Endothelial cell (in vitro differentiated cells): ENCODE measurements around the gene MEI4. TPM values are rescaled to one million over a fixed set of nuclear protein-coding genes. Genes with fewer than 3 reads are reported as not detected.

Experiments
- DNase-seq: peaks from one replicate; pipeline ENCODE4 v3.0.0; 2021; ENCODE audit warnings: low spot score
- H3K27ac Mint-ChIP-seq: one replicate; pipeline ENCODE4 v1.8.0; 2021; ENCODE audit warnings: mixed read lengths, inconsistent platforms; ENCODE audit not compliant: unreplicated experiment
- H3K27me3 Mint-ChIP-seq: one replicate; pipeline ENCODE4 v1.8.0; 2021; ENCODE audit warnings: mild to moderate bottlenecking, moderate library complexity, mixed read lengths, inconsistent platforms; ENCODE audit not compliant: unreplicated experiment
- H3K36me3 Mint-ChIP-seq: one replicate; pipeline ENCODE4 v1.8.0; 2021; ENCODE audit warnings: mild to moderate bottlenecking, low read depth, mixed read lengths, inconsistent platforms; ENCODE audit not compliant: unreplicated experiment
- H3K4me1 Mint-ChIP-seq: one replicate; pipeline ENCODE4 v1.8.0; 2021; ENCODE audit warnings: mild to moderate bottlenecking, mixed read lengths, inconsistent platforms; ENCODE audit not compliant: unreplicated experiment
- H3K4me3 Mint-ChIP-seq: one replicate; pipeline ENCODE4 v1.8.0; 2021; ENCODE audit warnings: mild to moderate bottlenecking, mixed read lengths, inconsistent platforms; ENCODE audit not compliant: unreplicated experiment
- H3K9me3 Mint-ChIP-seq: one replicate; pipeline ENCODE4 v1.8.0; 2021; ENCODE audit warnings: mixed read lengths, inconsistent platforms; ENCODE audit not compliant: unreplicated experiment
- total RNA-seq: library from RNA; stranded (reverse); fragmentation: NEBNext Ultra II Directional; extraction: Animal tissue kit (Norgen Biotek cat#: 25700); gene quantifications from one replicate; pipeline ENCODE4 v1.2.1, GENCODE V29; 2021; ENCODE audit not compliant: unreplicated experiment
- TF ChIP-seq, protein P1 (sequence below): fragments of 200-600 bp; sonication (generic); IDR thresholded peaks from one replicate; pipeline ENCODE4 v1.5.0; 2021; ENCODE audit warnings: antibody characterized with exemption; ENCODE audit not compliant: unreplicated experiment

The MEI4 gene
- total RNA-seq, 1 donor from 2014 or later, result 0.38 TPM

DNA sequence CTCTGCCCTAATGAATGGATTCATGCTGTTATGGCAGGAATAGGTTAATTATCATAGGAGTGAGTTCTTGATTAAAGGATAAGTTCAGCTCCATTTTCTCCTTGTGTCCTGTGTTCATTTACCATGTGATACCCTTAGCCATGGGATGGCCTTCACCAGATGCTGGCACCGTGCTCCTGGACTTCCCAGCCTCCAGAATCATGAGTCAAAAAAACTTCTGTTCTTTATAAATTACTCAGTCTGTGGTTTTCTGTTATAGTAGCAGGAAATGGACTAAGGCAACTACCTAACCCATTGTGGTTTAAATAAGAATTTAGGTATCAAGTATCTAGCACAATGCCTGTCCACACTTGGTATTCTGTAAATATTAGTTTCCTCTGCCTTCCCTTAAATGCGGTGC, 223.5 kb downstream of the MEI4 start:
- H3K9me3 Mint-ChIP-seq, result no peaks in the 10 kb centered on the region
- H3K27ac Mint-ChIP-seq, result no peak overlapping the region
- no peaks in the 10 kb centered on the region for H3K27me3 Mint-ChIP-seq
- no peak for DNase-seq
- TF ChIP-seq, protein P1, sequence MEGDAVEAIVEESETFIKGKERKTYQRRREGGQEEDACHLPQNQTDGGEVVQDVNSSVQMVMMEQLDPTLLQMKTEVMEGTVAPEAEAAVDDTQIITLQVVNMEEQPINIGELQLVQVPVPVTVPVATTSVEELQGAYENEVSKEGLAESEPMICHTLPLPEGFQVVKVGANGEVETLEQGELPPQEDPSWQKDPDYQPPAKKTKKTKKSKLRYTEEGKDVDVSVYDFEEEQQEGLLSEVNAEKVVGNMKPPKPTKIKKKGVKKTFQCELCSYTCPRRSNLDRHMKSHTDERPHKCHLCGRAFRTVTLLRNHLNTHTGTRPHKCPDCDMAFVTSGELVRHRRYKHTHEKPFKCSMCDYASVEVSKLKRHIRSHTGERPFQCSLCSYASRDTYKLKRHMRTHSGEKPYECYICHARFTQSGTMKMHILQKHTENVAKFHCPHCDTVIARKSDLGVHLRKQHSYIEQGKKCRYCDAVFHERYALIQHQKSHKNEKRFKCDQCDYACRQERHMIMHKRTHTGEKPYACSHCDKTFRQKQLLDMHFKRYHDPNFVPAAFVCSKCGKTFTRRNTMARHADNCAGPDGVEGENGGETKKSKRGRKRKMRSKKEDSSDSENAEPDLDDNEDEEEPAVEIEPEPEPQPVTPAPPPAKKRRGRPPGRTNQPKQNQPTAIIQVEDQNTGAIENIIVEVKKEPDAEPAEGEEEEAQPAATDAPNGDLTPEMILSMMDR, result no peak
- H3K4me3 Mint-ChIP-seq, result no peak overlapping the region
- no peaks in the 10 kb centered on the region for H3K4me1 Mint-ChIP-seq
- H3K36me3 Mint-ChIP-seq, result no peaks in the 10 kb centered on the region

DNA sequence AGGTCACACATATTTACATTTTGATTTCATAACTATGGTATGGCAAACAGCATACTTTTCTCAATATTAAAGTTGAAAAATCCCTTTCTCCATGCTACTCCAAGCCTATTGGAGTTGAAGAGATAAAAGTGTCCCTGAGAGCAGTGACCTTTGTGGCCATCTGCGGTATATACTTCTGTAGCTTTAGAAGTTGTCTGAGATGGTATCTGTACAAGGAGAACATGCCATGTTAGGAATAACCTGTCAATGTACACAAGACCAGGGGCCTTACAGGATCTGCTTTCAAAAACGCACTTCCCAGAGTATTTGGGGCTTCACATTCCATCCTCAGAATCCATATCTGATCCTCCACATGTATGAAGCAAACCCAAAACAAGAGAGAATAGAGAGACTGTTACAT, 226.7 kb downstream of the MEI4 start:
- Mint-ChIP-seq H3K36me3 (no peaks in the 10 kb centered on the region), H3K27me3 (no peaks in the 10 kb centered on the region), H3K27ac (no peak overlapping the region), H3K9me3 (no peaks in the 10 kb centered on the region), H3K4me3 (no peak overlapping the region), H3K4me1 (no peaks in the 10 kb centered on the region)
- DNase-seq, result no peak
- TF ChIP-seq, protein P1, result no peak

DNA sequence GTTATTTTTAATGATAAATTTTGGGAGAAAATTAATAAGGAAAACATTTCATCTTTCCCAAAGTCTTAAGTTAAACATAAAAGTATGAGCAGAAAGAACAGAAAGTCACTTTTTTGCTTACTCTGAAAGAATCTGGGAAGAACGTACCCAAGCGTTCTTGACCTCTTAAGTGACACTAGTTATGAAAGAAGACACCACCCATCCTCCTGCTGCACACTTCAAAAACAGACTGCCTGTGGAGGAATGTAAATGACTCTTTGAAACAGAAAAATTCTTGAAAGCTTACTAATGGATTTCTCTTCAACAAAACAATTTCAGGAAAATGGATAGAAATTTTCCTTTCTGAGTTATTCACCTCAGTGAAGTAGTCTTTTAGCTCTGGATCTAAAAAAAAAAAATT, 227.7 kb downstream of the MEI4 start:
- Mint-ChIP-seq H3K9me3 (no peaks in the 10 kb centered on the region), H3K27me3 (no peaks in the 10 kb centered on the region), H3K36me3 (no peaks in the 10 kb centered on the region), H3K4me1 (no peaks in the 10 kb centered on the region), H3K4me3 (no peak overlapping the region), H3K27ac (no peak overlapping the region)
- TF ChIP-seq, protein P1, result no peak
- no peak for DNase-seq

DNA sequence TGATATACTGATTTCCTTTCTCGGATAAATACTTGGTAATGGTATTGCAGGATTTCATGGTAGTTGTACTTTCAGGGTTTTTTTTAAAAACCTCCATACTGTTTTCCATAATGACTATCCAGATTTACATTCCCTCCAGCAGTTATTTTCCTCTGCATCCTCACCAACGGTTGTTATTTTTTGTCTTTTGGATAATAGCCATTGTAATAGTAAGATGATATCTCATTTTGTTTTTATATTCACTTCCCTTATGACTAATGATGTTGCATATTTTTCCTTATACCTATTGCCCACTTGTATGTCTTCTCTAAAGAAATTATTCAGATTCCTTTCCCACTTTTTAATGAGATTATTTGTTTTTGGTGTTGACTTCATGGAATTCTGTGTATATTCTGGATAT, 231.0 kb downstream of the MEI4 start:
- no peaks in the 10 kb centered on the region for H3K9me3 Mint-ChIP-seq
- no peak for DNase-seq
- H3K4me1 Mint-ChIP-seq, result no peaks in the 10 kb centered on the region
- H3K27ac Mint-ChIP-seq, result no peak overlapping the region
- no peaks in the 10 kb centered on the region for H3K27me3 Mint-ChIP-seq
- H3K36me3 Mint-ChIP-seq, result no peaks in the 10 kb centered on the region
- TF ChIP-seq, protein P1, result no peak
- H3K4me3 Mint-ChIP-seq, result no peak overlapping the region

DNA sequence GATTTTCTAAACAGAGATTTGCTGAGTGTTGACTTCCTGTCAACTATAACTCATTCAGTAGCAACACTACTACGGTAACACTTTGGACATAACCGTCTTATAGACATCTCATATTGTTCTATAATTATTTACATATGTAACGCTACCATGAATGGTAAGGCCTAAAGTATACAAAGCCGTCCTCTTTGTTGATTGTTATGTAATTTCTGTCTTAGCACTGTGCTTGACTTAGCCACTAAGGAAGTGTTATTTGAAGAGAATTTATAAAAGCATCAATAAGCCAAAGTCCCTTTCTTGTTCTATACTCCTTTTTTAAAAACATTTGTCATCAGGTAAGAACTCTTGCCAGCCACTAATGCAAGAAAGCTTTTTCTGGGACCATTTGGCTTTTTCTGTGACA, 240.6 kb downstream of the MEI4 start:
- Mint-ChIP-seq H3K27me3 (no peaks in the 10 kb centered on the region), H3K9me3 (peaks cover 5% of the 10 kb centered on the region), H3K4me3 (no peak overlapping the region), H3K4me1 (no peaks in the 10 kb centered on the region), H3K27ac (no peak overlapping the region), H3K36me3 (no peaks in the 10 kb centered on the region)
- TF ChIP-seq, protein P1, result no peak
- DNase-seq, result no peak
